GM12891 (cell line): ENCODE data around the gene OXLD1.

ENCODE experiments used
- POLR2A ChIP-seq: IDR thresholded peaks from 2 replicates; pipeline ENCODE4 v1.6.1; 2011; ENCODE audit warnings: low read depth, low read length, control low read depth
- POLR2AphosphoS5 ChIP-seq: IDR thresholded peaks from 2 replicates; pipeline ENCODE4 v1.6.1; 2011; ENCODE audit warnings: low read depth, low read length, control low read depth
- TAF1 ChIP-seq: IDR thresholded peaks from 2 replicates; pipeline ENCODE4 v1.6.1; 2011; ENCODE audit warnings: low read depth, low read length, control low read depth

- TF ChIP-seq POLR2A, result no peak
- no peak for TF ChIP-seq TAF1
- TF ChIP-seq POLR2AphosphoS5, result no peak
Measured at GRCh38 chr17:81700353-81701287, 34.2 kb upstream of the OXLD1 start.
